NCI-H2107 (cell line): ENCODE measurements around the gene PRR11.
"Not testable (repeated sequence)": the region's sequence is repeated elsewhere in the genome, so short reads cannot be mapped to it uniquely, and the experiment has no call there.

ENCODE experiments used
- DNase-seq: peaks from one replicate; lab custom pipeline; 2025; lab: John Stamatoyannopoulos, UW

Gene PRR11

DNA sequence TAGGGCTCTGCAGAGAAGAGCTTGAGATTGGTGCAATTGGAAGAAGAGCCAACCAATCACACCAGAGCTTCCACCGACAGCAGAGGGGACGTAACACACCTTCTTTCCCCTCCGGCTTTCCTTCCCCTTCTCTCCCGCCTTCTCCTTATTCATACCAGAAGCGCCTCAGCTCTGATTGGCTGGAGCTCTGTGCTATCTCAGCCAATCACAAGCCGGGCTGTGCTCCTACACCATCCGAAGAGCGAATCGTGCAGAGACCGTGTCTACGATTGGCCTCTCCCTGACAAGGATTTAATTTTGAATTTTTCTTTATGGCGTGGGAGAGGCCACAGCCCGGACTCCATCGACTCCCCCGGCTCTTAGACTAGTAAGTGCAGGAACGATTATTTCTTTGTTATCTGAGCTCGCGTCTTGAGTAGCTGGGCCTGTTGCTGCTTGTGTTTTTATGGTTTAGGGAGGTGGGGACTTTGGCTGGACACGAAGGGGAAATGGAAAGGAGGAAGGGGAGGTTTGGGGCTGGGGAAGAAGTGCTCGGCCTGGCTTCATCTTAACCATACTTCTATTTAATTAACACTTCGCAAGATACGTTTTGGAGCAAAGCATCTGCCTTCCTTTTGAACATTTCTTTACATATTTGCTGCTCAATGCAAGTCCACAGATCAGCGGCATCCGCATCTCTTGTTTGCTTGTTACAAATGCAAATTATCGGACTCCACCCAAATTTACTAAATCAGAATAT lies at the start of gene PRR11:
PRR11 (plus strand) TSS at position 308 of the 739 bp plus-strand sequence. CDS start 14,007 bp downstream, outside the sequence.
- DNase-seq: peak; percentile 99

DNA sequence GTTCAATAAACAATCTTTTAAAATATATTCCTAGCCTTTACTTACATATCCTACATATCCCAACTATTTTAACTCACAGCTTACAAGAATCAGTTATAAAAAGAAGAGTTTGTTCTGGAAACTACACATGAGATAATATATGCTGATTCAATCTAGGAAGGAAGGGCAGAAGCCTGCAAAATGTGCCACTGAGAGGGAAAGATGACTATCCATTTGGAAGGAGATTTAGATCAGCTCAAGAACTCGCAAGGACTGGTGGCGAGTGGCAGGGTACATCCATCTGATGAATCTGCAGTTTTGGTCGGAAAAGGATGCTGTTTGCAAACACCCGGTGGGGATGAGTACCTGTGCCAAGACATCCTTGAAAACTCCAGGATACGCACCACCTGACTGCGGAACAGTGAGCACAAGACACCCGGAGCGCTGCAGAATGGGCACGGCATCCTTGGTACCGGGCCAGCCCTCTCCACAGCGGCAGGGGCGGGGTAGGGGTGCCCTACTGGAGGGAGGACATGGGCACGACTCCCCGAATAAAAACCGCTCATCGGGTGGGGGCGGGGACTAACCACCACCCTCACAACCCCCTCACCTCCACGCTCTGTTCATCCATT lies 49.6 kb upstream of the PRR11 start:
- peak; percentile 58 for DNase-seq

DNA sequence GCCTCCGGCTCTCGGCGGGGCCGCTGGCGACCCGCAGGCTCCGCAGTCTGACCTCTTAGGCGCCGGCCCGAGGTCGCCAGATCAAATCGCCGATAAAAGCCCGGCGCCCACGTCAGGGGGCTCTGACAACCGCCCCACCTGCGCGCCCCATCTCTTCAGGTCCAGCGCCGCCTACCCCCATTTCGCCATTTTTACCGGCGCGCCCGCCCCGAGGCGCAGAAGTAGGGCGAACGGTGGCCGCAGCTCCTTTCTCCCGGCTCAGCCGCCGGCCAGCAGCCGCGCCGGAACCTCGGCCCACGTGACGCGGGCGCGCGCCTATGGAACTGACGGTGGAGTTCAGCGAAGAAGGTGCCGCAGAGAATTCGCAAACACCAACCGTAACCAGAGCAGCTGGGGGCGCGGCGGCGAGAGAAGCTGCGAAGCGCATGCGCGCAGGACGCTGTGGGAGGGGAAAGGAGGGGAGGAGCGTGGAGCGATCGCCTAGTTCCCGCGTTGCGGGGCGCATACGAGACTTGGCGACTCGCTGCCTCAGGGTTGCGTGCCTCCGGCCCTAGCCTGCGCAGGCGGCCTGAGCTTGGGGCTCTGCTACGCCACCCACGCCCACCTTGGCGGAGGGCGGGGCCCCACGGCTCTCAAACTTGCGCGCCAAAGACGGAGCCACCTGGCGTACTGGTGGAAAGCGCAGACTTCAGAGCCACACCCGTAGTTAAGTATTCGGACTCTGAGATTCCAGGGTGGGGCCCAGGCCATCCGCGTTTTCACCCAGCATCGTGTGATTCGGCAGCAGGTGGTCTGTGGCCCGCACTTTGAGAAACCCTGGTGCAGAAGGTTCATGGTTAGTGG lies 48.9 kb upstream of the PRR11 start, which contains the start of gene TRIM37:
TRIM37 (minus strand) TSS at position 418 of the 843 bp plus-strand sequence. CDS start 419 bp downstream, outside the sequence.
- peak; percentile 98 for DNase-seq

DNA sequence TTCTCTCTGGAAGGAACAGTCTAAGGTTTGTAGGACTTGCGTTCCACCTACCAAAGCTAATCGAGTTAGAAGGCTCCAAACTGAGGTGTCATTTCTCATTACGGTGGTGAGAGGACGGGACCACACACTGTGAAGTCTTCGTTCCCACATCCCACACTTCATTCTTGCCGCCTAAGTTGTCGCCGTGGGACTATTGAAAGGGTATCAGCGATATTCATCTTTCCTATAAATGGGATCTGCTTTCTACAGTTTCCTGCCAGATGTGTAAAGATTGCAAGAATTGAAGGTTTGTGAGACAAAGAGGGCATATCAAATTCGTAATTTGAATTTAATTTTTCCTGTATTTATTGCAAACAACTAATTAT lies 48.3 kb upstream of the PRR11 start:
- peak; percentile 57 for DNase-seq

DNA sequence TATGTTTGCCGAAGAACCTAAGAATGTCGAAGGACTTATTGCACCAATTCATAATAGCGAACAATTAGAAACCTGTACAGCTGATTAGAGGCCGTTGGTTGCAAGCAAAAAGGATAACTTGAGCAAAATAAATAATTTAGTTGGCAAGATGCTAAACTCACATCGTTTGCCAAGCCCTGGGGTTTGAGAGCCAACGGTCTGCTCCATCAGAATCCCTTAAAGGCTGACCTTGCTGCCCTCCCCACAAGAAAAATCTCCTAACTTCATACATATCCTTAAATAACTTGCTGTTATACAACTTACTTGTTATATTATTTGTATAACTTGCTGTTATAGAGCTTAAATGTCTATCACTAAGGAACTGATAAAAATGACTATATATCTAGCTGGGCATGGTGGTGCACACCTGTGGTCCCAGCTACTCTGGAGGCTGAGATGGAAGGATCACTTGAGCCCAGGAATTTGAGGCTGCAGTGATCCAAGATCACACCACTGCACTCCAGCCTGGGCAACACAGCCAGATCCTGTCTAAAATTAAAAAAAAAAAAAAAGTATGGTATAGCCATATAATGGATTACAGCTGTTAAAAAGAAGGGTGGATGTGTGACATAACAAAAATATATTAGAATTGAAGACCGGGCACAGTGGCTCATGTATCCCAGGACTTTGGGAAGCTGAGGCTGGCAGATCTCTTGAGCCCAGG lies 47.0 kb upstream of the PRR11 start:
- no peak for DNase-seq

DNA sequence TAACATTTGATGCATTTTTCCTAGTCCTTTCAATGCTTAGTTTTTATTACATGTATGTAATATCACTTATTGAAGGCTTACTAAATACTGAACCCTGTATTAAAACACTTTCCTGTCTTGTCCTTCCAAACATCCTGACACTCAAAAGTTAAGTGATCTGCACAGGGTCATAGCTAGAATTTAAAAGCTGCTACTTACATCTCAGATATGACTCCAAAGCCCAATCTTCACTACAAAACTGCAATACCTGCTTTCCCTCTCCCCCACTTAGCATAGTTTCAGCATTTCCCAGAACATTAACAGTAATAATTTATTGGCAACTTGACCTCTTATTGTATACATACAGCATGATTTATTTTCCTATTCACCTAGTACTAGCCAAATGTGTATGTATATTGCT lies 44.6 kb upstream of the PRR11 start:
- no peak for DNase-seq

DNA sequence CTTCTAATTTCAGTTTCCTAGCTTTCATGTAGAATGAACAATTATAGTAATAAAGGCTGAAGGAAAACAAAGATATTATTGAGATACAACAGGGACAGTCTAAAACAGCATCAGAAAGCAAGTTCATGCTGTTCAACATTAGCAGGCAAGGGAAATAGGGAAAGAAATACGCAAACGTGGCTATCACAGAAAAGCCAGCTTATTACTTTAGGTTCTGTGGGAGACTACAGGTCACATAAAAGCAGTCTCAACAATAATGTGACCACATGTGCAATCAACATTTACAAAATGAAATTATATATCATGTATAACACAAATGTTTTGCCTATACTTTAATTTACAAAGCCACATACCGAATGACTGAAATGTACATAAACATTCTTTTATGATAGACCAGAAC lies 44.0 kb upstream of the PRR11 start:
- DNase-seq: no peak

DNA sequence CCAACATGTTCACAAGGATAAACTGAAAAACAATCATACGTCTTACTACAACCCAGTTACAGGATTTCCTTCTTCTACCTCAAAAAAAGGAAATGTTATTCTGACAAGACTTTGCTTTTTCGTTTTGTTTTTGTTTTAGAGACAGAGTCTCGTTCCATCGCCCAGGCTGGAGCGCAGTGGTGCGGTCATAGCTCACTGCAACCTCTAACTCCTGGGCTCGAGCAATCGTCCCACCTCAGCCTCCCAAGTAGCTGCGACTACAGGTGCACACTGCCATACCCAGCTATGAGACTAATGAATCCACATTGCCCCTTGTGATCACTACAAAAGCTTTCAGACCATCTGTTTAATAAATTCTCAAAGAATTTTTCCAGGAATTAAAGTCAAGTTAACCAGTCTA lies 40.1 kb upstream of the PRR11 start:
- DNase-seq: no peak

DNA sequence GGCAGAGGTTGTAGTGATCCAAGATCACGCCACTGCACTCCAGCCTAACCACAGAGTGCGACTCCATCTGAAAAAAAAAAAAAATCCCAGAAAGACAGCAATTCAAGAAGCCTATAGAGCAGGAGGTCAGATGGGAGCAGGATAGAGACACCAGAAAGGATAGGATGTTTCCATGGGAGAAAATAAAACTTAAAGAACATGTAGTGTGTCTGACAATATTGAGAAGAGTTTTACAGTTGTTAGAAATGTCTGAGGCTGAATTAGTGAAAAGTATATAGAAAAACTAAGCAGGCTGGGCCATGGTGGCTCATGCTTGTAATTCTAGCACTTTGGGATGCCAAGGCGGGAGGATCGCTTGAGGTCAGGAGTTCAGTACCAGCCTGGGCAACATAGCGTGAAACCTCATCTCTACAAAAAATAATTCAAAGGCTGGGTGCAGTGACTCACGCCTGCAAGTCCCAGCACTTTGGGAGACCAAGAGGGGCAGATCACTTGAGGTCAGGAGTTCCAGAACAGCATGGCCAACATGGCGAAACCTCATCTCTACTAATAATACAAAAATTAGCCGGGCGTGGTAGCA lies 33.6 kb upstream of the PRR11 start:
- no peak for DNase-seq

DNA sequence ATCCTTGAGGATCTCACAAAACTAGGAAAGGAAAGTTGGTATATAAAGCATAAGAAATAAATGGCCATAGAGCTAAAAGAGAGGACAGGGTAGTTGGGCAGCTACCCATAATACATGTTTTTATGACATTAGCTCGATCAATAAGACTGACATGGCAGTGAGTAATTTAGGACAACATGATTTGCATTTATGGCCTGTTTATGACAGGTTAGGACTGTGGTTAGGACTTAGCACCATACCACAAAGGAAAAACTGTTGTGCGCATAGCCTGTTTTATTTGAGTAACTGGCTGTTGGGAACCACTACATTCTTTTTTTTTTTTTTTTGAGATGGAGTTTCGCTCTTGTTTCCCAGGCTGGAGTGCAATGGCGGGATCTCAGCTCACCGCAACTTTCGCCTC lies 30.9 kb upstream of the PRR11 start:
- no peak for DNase-seq

DNA sequence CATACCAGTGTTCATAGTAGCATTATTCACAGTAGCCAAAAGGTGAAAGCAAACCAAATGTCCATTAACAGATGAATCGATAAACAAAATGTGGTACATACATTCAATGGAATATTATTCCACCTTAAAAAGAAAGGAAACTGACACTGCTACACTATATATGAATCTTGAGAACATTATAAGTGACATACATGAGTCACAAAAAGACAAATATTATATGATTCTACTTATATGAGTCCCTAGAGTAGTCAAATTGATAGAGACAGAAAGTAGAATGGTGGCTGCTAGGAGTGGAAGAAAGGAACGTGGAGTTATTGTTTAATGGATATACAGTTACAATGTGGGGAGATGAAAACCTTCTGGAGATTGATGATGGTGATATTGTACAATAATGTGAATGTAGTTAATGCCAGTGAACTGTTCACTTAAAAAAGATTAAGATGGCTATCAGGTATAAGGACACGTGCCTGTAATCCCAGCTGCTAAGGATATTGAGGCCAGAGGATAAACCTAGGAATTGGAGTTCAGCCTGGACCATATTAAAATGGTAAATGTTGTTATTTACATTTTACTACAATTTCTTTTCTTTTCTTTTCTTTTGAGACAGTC lies 28.6 kb upstream of the PRR11 start:
- DNase-seq: no peak

DNA sequence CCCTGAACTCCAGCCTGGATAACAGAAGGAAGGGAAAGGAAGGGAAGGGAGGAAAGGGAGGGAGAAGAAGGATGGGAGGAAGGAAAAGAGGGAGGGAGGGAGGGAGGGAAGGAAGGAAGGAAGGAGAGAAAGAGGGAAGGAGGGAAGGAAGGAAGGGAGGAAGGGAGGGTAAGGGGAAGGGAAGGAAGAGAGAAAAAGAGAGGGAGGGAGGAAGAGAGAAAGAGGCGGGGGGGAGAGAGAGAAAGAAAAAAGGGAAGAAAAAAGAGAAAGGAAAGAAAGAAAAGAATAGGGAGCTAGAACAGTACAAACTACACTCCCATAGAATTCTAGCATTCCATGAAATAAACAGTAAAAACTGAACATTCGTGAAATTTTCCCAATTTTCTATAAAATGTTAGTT lies 25.7 kb upstream of the PRR11 start:
- no peak for DNase-seq

DNA sequence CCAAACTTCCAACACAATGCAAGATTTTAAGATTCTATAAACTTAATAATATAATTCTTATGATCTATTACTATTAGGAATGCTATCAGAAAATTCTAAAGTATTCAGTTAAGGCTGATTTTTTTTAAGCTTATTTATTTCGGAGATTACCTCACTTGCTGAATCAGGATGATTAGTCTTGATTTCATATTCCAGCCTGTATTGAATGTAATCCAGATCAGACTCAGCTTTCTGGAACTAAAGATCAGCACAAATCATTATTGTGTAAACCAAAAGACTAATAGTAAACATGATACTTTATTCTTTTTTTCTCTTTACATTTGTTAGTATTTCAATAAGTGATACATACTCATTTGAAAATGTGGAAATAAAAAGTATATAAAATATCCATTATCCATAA lies 24.4 kb upstream of the PRR11 start:
- DNase-seq: no peak

DNA sequence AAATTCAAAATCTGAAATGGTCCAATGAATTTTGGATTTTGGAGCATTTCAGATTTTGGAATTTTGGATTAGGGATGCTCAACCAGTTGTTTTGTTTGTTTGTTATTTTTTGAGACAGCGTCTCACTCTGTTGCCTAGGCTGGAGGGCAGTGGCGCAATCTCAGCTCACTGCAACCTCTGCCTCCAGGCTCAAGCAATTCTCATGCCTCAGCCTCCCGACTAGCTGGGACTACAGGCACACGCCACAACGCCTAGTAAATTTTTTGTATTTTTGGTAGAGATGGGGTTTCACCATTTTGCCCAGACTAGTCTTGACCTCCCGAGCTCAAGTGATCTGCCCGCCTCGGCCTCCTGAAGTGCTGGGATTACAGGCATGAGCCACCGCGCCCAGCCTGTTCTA lies 17.2 kb upstream of the PRR11 start:
- DNase-seq: not testable (repeated sequence)

DNA sequence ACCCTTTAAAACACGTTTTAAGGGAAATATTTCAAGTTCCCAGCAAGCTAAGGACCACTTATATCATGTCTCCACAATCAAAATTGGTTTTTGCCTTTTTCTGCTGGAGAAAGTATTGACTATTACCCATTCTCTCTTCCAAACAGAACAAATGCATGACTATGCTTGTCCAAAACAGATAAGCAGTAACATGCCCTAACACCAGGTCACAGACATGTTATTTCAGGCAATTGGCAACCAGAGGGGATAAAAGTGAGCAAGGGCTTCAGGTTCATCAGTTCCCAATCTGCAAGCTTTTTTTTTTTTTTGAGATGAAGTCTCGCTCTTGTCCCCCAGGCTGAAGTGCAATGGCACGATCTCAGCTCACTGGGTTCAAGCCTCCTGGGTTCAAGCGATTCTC lies 15.6 kb upstream of the PRR11 start:
- DNase-seq: no peak

DNA sequence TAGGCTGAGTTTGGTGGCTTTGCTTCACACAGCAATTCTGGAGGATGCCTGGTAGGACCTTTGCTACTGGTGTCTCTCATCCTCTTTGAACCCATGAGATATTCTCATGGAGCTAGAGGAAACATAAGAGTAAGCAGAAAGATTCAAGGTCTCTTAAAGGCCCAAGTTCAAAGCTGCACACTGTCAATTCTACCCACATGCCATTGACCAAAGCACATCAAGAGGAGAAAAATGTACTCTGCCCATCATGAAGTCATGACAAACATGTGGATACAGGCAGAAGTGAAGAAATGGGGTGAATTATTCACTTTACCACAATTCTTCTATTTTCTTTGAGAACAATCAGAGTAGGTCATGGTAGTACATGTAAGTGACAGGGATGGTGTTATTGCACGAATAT lies 13.7 kb upstream of the PRR11 start:
- DNase-seq: no peak

DNA sequence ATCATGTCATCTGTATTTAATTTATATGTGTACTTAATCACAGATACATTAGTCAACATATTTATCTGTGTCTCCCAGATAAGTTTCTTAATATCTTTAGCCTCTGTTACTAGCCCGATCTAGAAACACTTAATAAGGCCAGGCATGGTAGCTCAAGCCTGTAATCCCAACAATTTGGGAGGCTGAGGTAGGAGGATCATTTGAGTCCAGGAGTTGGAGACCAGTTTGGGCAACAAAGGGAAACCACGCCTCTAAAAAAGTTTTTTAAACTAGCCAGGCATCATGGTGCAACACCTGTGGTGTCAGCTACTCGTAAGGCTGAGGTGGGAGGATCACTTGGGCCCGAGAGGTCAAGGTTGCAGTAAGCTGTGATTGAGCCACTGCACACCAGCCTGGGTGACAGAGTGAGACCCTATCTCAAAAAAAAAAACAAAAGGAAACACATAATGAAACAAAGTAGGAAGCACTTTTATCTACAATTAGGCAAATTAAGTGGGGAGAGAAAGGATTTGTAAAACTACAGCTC lies 9.9 kb upstream of the PRR11 start:
- no peak for DNase-seq

DNA sequence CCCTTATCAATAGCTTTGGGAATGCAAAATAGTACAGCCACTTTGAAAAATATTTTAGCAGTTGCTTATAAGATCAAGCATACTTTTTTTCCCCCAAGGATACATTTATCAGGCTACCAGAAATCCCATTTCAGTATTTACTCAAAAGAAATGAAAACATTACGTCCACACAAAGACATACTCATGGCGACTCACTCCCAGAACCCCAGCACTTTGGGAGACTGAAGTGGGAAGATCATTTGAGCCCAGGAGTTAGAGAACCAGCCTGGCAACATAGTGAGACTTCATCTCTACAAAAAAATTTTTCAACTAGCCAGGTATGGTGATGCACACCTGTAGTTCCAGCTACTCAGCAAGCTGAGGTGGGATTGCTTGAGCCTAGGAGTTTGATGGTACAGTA lies 6.5 kb upstream of the PRR11 start:
- DNase-seq: no peak

DNA sequence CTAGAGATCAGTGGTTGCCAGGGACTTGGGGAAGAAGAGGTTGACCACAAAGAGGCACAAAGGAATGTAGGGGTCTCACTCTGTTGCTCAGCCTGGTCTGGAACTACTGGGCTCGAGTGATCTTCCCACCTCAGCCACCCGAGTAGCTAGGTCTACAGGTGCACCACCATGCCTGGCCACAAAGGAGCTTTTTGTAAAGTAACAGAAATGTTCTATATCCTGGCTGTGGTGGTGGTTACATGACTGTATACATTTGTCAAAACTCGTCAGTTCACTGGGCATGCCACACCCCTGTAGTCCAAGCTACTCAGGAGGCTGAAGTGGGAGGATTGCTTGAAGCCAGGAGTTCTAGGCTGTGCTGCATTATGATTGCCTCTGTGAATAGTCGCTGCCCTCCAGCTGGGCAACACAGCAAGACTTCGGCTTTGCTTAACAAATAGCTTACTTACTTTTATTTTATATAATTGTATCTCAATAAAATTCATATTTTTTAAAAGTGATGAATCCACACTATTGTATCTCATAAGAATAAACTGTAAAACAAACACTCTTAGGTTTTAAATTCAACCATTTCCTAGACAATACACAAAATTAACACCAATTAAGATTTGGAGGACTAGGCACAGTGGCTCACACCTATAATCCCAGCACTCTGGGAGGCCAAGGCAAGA lies 5.6 kb upstream of the PRR11 start:
- no peak for DNase-seq

DNA sequence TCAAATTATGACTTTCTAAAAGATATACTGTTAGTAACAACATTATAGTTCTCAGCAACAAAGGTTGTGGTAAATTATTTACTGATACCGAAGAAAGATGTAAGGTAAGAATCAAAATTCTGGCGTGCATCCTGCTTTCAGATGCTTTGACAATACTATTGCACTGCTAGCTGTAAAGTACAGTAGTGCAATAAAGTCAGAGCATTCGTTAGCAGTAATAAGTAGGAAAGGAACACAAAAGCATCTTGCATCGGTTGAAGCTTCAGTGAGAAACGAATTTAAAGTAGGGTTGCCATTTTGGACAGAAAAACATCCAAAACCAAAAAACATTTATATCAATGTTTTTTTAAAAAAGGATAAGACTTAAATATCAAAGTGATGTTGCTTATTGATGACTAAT lies 4.5 kb upstream of the PRR11 start:
- no peak for DNase-seq

DNA sequence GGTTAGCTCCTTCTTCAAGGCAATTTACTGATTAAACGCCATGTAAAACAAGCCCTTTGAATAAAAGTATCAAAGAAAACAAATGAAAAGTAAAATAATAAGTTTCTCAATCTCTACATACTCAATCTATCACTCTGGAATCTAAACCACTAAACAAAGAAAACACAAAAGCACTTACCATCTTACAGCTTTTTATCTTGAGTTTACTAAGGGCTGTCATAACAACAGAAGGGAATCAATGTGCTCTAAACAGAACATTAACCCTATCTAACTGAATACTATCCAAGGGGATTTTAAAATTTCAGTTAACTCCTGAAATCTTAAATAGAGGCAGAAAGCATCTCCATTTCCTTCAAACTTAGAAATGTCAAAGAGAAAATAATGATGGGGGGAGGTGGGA lies 4.0 kb upstream of the PRR11 start:
- DNase-seq: no peak
